ELF-1 (cell line): ENCODE data around the gene MAN1B1.
"Not testable (repeated sequence)": the region's sequence is repeated elsewhere in the genome, so short reads cannot be mapped to it uniquely, and the experiment has no call there.

Source experiments
- DNase-seq: peaks from one replicate; pipeline ENCODE4 v3.0.0-alpha.2; 2016; ENCODE audit warnings: low read depth, low spot score

The MAN1B1 gene

GRCh38 chr9:137127301-137128157, 40.7 kb downstream of the MAN1B1 start:
- no peak for DNase-seq

GRCh38 chr9:137128158-137128861, 41.5 kb downstream of the MAN1B1 start:
- peak; percentile 64 for DNase-seq

GRCh38 chr9:137128862-137129455, 42.2 kb downstream of the MAN1B1 start:
- DNase-seq, result no peak

GRCh38 chr9:137129456-137130175, 42.8 kb downstream of the MAN1B1 start:
- DNase-seq, result peak; percentile 88

- no peak for DNase-seq
These were observed 43.5 kb downstream of the MAN1B1 start for GRCh38 chr9:137130176-137130755.

GRCh38 chr9:137134191-137134590, 47.4 kb downstream of the MAN1B1 start:
- DNase-seq, result no peak

- not testable (repeated sequence) for DNase-seq
These were observed 48.4 kb downstream of the MAN1B1 start for GRCh38 chr9:137135154-137135553.

- no peak for DNase-seq
These were observed 49.6 kb downstream of the MAN1B1 start for GRCh38 chr9:137136261-137136880.

GRCh38 chr9:137136881-137137607, 50.3 kb downstream of the MAN1B1 start:
- DNase-seq, result no peak

- peak; percentile 43 for DNase-seq
These were observed 51.4 kb downstream of the MAN1B1 start for GRCh38 chr9:137138058-137138721.

- DNase-seq, result no peak
These were observed 52.1 kb downstream of the MAN1B1 start, which contains the start of gene GRIN1 for GRCh38 chr9:137138722-137139467. GRIN1 (plus strand) TSS chr9:137139154; CDS start chr9:137139487, 333 bp downstream.

GRCh38 chr9:137139468-137140150, 52.8 kb downstream of the MAN1B1 start:
- no peak for DNase-seq

GRCh38 chr9:137140151-137141012, 53.6 kb downstream of the MAN1B1 start:
- DNase-seq, result no peak

- no peak for DNase-seq
These were observed 54.4 kb downstream of the MAN1B1 start for GRCh38 chr9:137141050-137141810.

GRCh38 chr9:137141976-137142936, 55.5 kb downstream of the MAN1B1 start:
- DNase-seq, result no peak
